Upper lobe of right lung (tissue), 1 donor: Measurements from ENCODE around the gene ERLEC1. TPM values are rescaled to one million over a fixed set of nuclear protein-coding genes. Genes with fewer than 3 reads are reported as not detected.
"Not testable (repeated sequence)": the region's sequence is repeated elsewhere in the genome, so short reads cannot be mapped to it uniquely, and the experiment has no call there.

Experiments used
- ATAC-seq: fragments of 200-7000 bp; cut with Tn5 transposase; one replicate; pipeline ENCODE4 v1.9.1; 2020; ENCODE audit warnings: mild to moderate bottlenecking, moderate library complexity
- DNase-seq: peaks from one replicate; pipeline ENCODE4 v3.0.0-alpha.2; 2020
- H3K27ac ChIP-seq: fragments of 200-600 bp; one replicate; pipeline ENCODE4 v1.8.0; 2022
- H3K27me3 ChIP-seq: fragments of 200-600 bp; one replicate; pipeline ENCODE4 v1.8.0; 2022; ENCODE audit warnings: mild to moderate bottlenecking
- H3K36me3 ChIP-seq: fragments of 200-600 bp; one replicate; pipeline ENCODE4 v1.8.0; 2022
- H3K4me1 ChIP-seq: fragments of 200-600 bp; one replicate; pipeline ENCODE4 v1.8.0; 2022
- H3K4me3 ChIP-seq: fragments of 200-600 bp; one replicate; pipeline ENCODE4 v1.8.0; 2022; ENCODE audit warnings: mild to moderate bottlenecking
- H3K9me3 ChIP-seq: fragments of 200-600 bp; one replicate; pipeline ENCODE4 v1.8.0; 2022
- CTCF ChIP-seq: fragments of 200-600 bp; IDR thresholded peaks from one replicate; pipeline ENCODE4 v1.8.0; 2022; ENCODE audit warnings: antibody characterized with exemption
- intact Hi-C: fragments of 100-400 bp; cut with DNase I; formaldehyde crosslinking; loops from one replicate; pipeline ENCODE4 v1.11.0; 2022
- total RNA-seq: library from RNA; stranded (reverse); fragmentation: NEBNext Ultra II Directional; extraction: Animal tissue kit (Norgen Biotek cat#: 25700); gene quantifications from one replicate; pipeline ENCODE4 v1.2.1, GENCODE V29; 2021
- donor health status: DM: no; HTN: yes; CAD: no; lungs with severe emphysema.

Gene ERLEC1
- total RNA-seq, 1 donor from 2014 or later = 59.6 TPM

GRCh38 chr2:53842891-53843290 is 56.0 kb downstream of the ERLEC1 start:
- H3K36me3 ChIP-seq = no peaks in the 10 kb centered on the region
- no peaks in the 10 kb centered on the region for H3K27me3 ChIP-seq
- no peak for TF ChIP-seq CTCF
- no peak for ATAC-seq
- no peak for DNase-seq
- H3K9me3 ChIP-seq = no peaks in the 10 kb centered on the region
- intact Hi-C loops = no loop called here
- H3K4me1 ChIP-seq = no peaks in the 10 kb centered on the region
- no peak overlapping the region for H3K27ac ChIP-seq
- no peak overlapping the region for H3K4me3 ChIP-seq

GRCh38 chr2:53843595-53843994 is 56.8 kb downstream of the ERLEC1 start:
- H3K36me3 ChIP-seq = no peaks in the 10 kb centered on the region
- no peak for ATAC-seq
- intact Hi-C loops = no loop called here
- no peak overlapping the region for H3K4me3 ChIP-seq
- TF ChIP-seq CTCF = no peak
- DNase-seq = no peak
- H3K9me3 ChIP-seq = no peaks in the 10 kb centered on the region
- H3K4me1 ChIP-seq = no peaks in the 10 kb centered on the region
- no peaks in the 10 kb centered on the region for H3K27me3 ChIP-seq
- no peak overlapping the region for H3K27ac ChIP-seq

GRCh38 chr2:53848062-53848461 is 61.2 kb downstream of the ERLEC1 start:
- intact Hi-C loops = no loop called here
- no peaks in the 10 kb centered on the region for H3K27me3 ChIP-seq
- no peak for DNase-seq
- TF ChIP-seq CTCF = no peak
- no peaks in the 10 kb centered on the region for H3K9me3 ChIP-seq
- H3K27ac ChIP-seq = no peak overlapping the region
- peaks cover 9% of the 10 kb centered on the region for H3K36me3 ChIP-seq
- H3K4me1 ChIP-seq = no peaks in the 10 kb centered on the region
- no peak overlapping the region for H3K4me3 ChIP-seq
- peak; percentile 30 for ATAC-seq

GRCh38 chr2:53851052-53851757 is 64.4 kb downstream of the ERLEC1 start:
- H3K4me1 ChIP-seq, DNase-seq, H3K27ac ChIP-seq, intact Hi-C loops, H3K27me3 ChIP-seq, H3K9me3 ChIP-seq, H3K4me3 ChIP-seq, ATAC-seq: not testable (repeated sequence)
- peaks cover 23% of the 10 kb centered on the region for H3K36me3 ChIP-seq

GRCh38 chr2:53852532-53852931 is 65.7 kb downstream of the ERLEC1 start:
- no peaks in the 10 kb centered on the region for H3K4me1 ChIP-seq
- ATAC-seq (no peak), DNase-seq (no peak)
- no peak for TF ChIP-seq CTCF
- intact Hi-C loops = no loop called here
- H3K36me3 ChIP-seq = peaks cover 23% of the 10 kb centered on the region
- H3K4me3 ChIP-seq = no peak overlapping the region
- H3K9me3 ChIP-seq = no peaks in the 10 kb centered on the region
- H3K27ac ChIP-seq = no peak overlapping the region
- no peaks in the 10 kb centered on the region for H3K27me3 ChIP-seq

GRCh38 chr2:53854678-53855077 is 67.8 kb downstream of the ERLEC1 start:
- TF ChIP-seq CTCF = no peak
- Histone ChIP-seq H3K9me3 (no peaks in the 10 kb centered on the region), H3K36me3 (peaks cover 17% of the 10 kb centered on the region), H3K4me3 (no peak overlapping the region), H3K4me1 (no peaks in the 10 kb centered on the region), H3K27me3 (no peaks in the 10 kb centered on the region), H3K27ac (no peak overlapping the region)
- DNase-seq = no peak
- ATAC-seq = no peak
- intact Hi-C loops = no loop called here
